Activated CD8-positive, alpha-beta T cell treated with anti-CD3 and anti-CD28 coated beads for 36 hours (primary cell): ENCODE data around the gene GRID1. TPM values are rescaled to one million over a fixed set of nuclear protein-coding genes. Genes with fewer than 3 reads are reported as not detected.

Source experiments
- ATAC-seq: fragments of 200-7000 bp; cut with Tn5 transposase; one replicate; pipeline ENCODE4 v1.10.0; 2021; ENCODE audit warnings: mild to moderate bottlenecking, moderate library complexity
- CTCF ChIA-PET: fragments of 350-600 bp; sonication (Branson Sonifier 250); formaldehyde crosslinking; loops from one replicate; lab custom pipeline; 2021; ENCODE audit warnings: antibody characterized with exemption; lab: Charles Lee
- POLR2A ChIA-PET: fragments of 350-600 bp; sonication (Branson Sonifier 250); formaldehyde crosslinking; loops from one replicate; lab custom pipeline; 2021; ENCODE audit warnings: antibody characterized with exemption; lab: Charles Lee
- DNase-seq: peaks from one replicate; pipeline ENCODE4 v3.0.0-alpha.2; 2020
- H3K27ac Mint-ChIP-seq: one replicate; pipeline ENCODE4 v1.8.0; 2021; ENCODE audit warnings: mild to moderate bottlenecking, mixed read lengths
- H3K27me3 Mint-ChIP-seq: one replicate; pipeline ENCODE4 v1.8.0; 2021; ENCODE audit warnings: mixed read lengths
- H3K36me3 Mint-ChIP-seq: one replicate; pipeline ENCODE4 v1.8.0; 2021; ENCODE audit warnings: low read depth, mixed read lengths
- H3K4me1 Mint-ChIP-seq: one replicate; pipeline ENCODE4 v1.8.0; 2021; ENCODE audit warnings: low read depth, mixed read lengths
- H3K4me3 Mint-ChIP-seq: one replicate; pipeline ENCODE4 v1.8.0; 2021; ENCODE audit warnings: mild to moderate bottlenecking, moderate library complexity, mixed read lengths
- H3K9me3 Mint-ChIP-seq: one replicate; pipeline ENCODE4 v1.8.0; 2021; ENCODE audit warnings: mixed read lengths
- intact Hi-C: fragments of 100-400 bp; cut with micrococcal nuclease; formaldehyde crosslinking; loops from one replicate; pipeline ENCODE4 v1.10.0; 2022
- total RNA-seq, 2 experiments: library from RNA; stranded (reverse); gene quantifications; one replicate each; pipeline ENCODE4 v1.2.3, GENCODE V29; 2021
- TF ChIP-seq, protein P1 (sequence below): fragments of 200-600 bp; IDR thresholded peaks from one replicate; pipeline ENCODE4 v1.8.0; 2022; ENCODE audit warnings: antibody characterized with exemption, mild to moderate bottlenecking

Gene GRID1
- total RNA-seq, 2 experiments from 2014 or later = not detected

DNA sequence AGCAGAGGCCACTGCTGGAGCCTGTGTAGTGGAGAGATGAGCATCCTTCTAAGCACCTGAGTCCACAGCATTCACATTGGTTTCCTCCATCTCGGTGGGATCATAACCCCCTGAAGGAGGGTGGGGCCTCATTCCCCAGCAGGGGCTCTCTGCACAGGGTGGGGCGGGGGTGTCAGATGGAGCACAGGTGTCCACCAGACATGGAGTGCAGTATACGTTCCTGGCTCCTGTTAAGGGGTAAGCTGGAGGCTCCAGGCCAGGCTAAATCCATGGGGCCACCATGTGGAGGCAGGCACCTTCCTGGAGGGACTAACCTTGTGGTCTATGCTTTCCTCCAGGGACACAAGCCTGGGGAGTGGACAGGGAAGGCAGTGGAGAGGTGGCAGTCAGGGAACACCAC, 252.6 kb downstream of the GRID1 start:
- DNase-seq = no peak
- no peaks in the 10 kb centered on the region for H3K36me3 Mint-ChIP-seq
- CTCF ChIA-PET = no interaction called here

DNA sequence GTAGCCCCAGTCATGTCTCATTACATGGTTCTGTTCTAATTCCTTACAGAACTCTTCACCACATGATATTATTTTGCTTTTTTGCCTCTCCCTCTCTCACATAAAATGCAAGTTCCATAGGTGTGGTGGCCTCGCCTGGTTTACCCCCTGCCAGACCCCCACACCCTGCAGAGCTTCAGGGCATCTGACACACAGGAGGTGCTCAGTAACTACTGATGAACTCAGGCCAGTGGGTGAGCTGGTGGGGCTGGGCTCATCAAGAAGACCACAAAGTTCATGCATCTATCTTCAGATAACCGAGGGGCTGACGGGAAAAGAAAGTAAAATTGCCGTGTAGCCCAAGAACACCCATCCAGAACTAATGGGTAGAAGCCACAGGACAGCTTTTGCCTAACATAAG, 253.1 kb downstream of the GRID1 start:
- Mint-ChIP-seq H3K4me1 (no peaks in the 10 kb centered on the region), H3K27ac (no peak overlapping the region), H3K9me3 (no peaks in the 10 kb centered on the region), H3K27me3 (no peaks in the 10 kb centered on the region), H3K4me3 (no peak overlapping the region), H3K36me3 (no peaks in the 10 kb centered on the region)
- POLR2A ChIA-PET = no interaction called here
- intact Hi-C loops = no loop called here
- CTCF ChIA-PET = no interaction called here
- TF ChIP-seq, protein P1, sequence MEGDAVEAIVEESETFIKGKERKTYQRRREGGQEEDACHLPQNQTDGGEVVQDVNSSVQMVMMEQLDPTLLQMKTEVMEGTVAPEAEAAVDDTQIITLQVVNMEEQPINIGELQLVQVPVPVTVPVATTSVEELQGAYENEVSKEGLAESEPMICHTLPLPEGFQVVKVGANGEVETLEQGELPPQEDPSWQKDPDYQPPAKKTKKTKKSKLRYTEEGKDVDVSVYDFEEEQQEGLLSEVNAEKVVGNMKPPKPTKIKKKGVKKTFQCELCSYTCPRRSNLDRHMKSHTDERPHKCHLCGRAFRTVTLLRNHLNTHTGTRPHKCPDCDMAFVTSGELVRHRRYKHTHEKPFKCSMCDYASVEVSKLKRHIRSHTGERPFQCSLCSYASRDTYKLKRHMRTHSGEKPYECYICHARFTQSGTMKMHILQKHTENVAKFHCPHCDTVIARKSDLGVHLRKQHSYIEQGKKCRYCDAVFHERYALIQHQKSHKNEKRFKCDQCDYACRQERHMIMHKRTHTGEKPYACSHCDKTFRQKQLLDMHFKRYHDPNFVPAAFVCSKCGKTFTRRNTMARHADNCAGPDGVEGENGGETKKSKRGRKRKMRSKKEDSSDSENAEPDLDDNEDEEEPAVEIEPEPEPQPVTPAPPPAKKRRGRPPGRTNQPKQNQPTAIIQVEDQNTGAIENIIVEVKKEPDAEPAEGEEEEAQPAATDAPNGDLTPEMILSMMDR = no peak
- ATAC-seq = no peak
- no peak for DNase-seq

More for the DNA sequence above, 252.6 kb downstream of the GRID1 start:
- TF ChIP-seq, protein P1 = no peak
- Mint-ChIP-seq H3K9me3 (no peaks in the 10 kb centered on the region), H3K27me3 (no peaks in the 10 kb centered on the region), H3K4me1 (no peaks in the 10 kb centered on the region), H3K4me3 (no peak overlapping the region), H3K27ac (no peak overlapping the region)
- no peak for ATAC-seq
- intact Hi-C loops = no loop called here
- POLR2A ChIA-PET = no interaction called here

DNA sequence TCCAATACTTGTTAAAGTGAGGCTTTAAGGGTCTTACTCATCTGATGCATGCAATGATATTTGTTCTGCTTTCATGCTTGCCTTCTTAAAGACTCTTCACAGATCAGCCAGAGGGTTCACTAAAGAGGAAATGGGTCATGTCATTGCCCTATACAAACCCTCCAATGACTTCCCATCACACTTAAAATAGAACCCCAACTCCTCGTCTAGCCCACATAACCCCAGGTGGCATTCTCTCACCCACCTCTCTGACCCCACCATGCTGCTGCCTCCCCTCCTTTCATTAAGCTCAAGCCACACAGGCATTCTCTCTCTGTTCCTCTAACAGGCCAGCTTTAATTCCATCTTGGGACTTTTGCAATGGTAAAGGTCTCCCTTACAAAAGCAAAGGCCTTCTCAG, 253.6 kb downstream of the GRID1 start:
- DNase-seq (no peak), ATAC-seq (no peak)
- ChIA-PET POLR2A (no interaction called here), CTCF (no interaction called here)
- Mint-ChIP-seq H3K4me3 (no peak overlapping the region), H3K27me3 (no peaks in the 10 kb centered on the region), H3K4me1 (no peaks in the 10 kb centered on the region), H3K27ac (no peak overlapping the region), H3K9me3 (no peaks in the 10 kb centered on the region), H3K36me3 (no peaks in the 10 kb centered on the region)
- TF ChIP-seq, protein P1 = no peak
- intact Hi-C loops = no loop called here

DNA sequence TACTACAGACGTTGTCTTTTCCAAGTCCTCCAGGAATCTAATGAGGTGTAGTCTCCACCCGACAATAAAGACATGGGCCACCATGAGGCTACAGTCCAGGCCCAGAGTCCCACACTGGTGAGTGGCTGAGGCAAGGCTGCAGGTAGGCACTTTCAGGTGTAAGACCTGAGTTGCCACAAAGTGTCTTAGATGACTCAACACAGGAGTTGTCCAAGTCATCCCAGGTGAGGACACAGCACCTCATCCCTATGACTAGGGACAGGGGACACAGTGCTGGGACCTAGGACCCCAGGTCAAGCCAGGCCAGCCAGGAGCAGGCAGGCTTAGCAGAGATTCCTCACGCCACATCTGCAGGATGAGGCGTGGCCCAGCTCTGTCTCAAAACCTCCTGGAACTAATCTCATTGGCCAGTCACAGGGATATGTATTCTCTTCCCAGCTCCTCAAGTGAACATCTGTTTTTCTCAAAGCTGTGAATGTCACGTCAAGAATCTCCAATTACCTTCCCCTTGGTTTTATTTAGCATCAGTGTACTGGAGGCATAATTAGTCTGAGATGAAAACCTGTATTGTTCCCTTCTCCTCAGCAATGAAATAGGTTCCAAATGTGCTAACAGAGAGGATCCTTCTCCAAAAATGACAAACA, 254.6 kb downstream of the GRID1 start:
- Mint-ChIP-seq H3K27ac (no peak overlapping the region), H3K27me3 (no peaks in the 10 kb centered on the region), H3K4me3 (no peak overlapping the region), H3K9me3 (no peaks in the 10 kb centered on the region), H3K4me1 (no peaks in the 10 kb centered on the region), H3K36me3 (no peaks in the 10 kb centered on the region)
- no peak for ATAC-seq
- ChIA-PET POLR2A (no interaction called here), CTCF (interaction anchor here (1.5 kb wide), 1 partner anchor 116 kb away, joined by 3 read pairs; no protein-coding TSS in a partner anchor)
- intact Hi-C loops = no loop called here
- TF ChIP-seq, protein P1 = no peak
- DNase-seq = no peak

DNA sequence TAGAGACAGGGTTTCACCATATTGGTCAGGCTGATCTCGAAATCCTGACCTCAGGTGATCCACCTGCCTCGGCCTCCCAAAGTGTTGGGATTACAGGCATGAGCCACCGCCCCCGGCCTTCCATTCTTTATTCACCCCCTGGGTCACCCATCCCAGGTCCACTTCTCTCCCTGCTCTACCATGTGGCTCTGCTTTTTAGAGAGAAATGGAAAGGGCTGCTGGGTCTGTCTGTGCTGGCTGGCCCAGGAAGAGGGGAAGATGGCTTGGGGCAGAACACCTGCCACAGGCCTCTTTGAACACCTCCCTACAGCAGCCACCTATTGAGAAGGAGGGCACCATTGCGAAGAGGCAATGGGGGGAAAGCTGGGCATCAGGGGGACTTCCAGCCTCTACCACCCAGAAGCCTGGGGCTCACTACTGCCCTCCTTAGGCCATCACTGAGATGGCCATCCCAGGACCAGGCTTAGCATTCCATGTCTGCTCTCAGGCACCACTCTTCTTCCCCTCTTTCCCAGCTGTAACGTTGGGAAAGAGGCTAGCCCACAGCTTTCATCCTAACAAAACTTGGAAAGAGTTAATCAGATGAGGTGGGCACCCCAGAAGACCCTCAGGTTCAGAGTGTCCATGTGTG, 256.3 kb downstream of the GRID1 start:
- ATAC-seq (no peak), DNase-seq (peak; percentile 11)
- Mint-ChIP-seq H3K27me3 (no peaks in the 10 kb centered on the region), H3K36me3 (no peaks in the 10 kb centered on the region), H3K9me3 (no peaks in the 10 kb centered on the region), H3K27ac (no peak overlapping the region), H3K4me1 (no peaks in the 10 kb centered on the region), H3K4me3 (no peak overlapping the region)
- ChIA-PET CTCF (interaction anchor here (1.5 kb wide), 1 partner anchor 114 kb away, joined by 3 read pairs; no protein-coding TSS in a partner anchor), POLR2A (no interaction called here)
- intact Hi-C loops = no loop called here
- TF ChIP-seq, protein P1 = peak; percentile 44
